Endothelial cell of umbilical vein (primary cell): ENCODE results near the gene FAM13B. TPM values are rescaled to one million over a fixed set of nuclear protein-coding genes. Genes with fewer than 3 reads are reported as not detected.

ENCODE experiments used
- BruUV-seq: library from RNA; stranded (reverse); fragments of 400-500 nt; replicated peaks from 2 replicates; lab custom pipeline; 2021; lab: Mats Ljungman, UMichigan
- CTCF ChIA-PET: fragments of 300-600, 350-600 bp; sonication (Branson Sonifier 250); formaldehyde crosslinking; loops from one replicate; lab custom pipeline; 2021; ENCODE audit warnings: antibody characterized with exemption, inconsistent platforms; lab: Charles Lee
- POLR2A ChIA-PET: fragments of 300-600, 350-600 bp; sonication (Branson Sonifier 250); formaldehyde crosslinking; loops from one replicate; lab custom pipeline; 2021; ENCODE audit warnings: antibody characterized with exemption, inconsistent platforms; lab: Charles Lee
- DNase-seq: peaks from one replicate; pipeline ENCODE4 v3.0.0-alpha.2; 2011; ENCODE audit warnings: low read depth, low spot score
- FAIRE-seq: peaks from 2 replicates; lab custom pipeline; 2011; peaks lifted over from hg19 to GRCh38; lab: Jason Lieb, UNC
- H2AFZ ChIP-seq: 2 replicates; pipeline ENCODE4 v1.6.0; 2012; ENCODE audit warnings: low read depth, low read length, control low read depth, inconsistent platforms
- H3K27ac ChIP-seq: 2 replicates; pipeline ENCODE4 v1.5.1; 2011; ENCODE audit warnings: low read depth, mild to moderate bottlenecking, control low read depth, low read length, moderate library complexity; ENCODE audit not compliant: insufficient read depth
- H3K27me3 ChIP-seq, 2 experiments: 2 replicates each; pipeline versions ENCODE4 v1.6.0 to v1.6.1; 2011; ENCODE audit warnings: low read length in 2 of 2, mixed read lengths in 1 of 2; ENCODE audit not compliant: control insufficient read depth in 2 of 2, insufficient read depth in 2 of 2
- H3K36me3 ChIP-seq, 2 experiments: 2 replicates in 1 of 2; 3 replicates in 1 of 2; pipeline ENCODE4 v1.5.1; 2011; ENCODE audit warnings: low read length in 2 of 2, mild to moderate bottlenecking in 1 of 2, moderate library complexity in 1 of 2; ENCODE audit not compliant: control insufficient read depth in 2 of 2, insufficient read depth in 2 of 2; ENCODE audit errors: extremely low read depth in 1 of 2
- H3K4me1 ChIP-seq: 3 replicates; pipeline ENCODE4 v1.5.1; 2011; ENCODE audit warnings: mild to moderate bottlenecking, low read length; ENCODE audit not compliant: control insufficient read depth, insufficient read depth; ENCODE audit errors: extremely low read depth
- H3K4me2 ChIP-seq: 2 replicates; pipeline ENCODE4 v1.6.1; 2011; ENCODE audit warnings: low read length, control low read depth, mixed read lengths; ENCODE audit not compliant: insufficient read depth
- H3K4me3 ChIP-seq, 3 experiments: fragments of 200-600 bp in 1 of 3; sonication (generic), shearing (Covaris generic) in 1 of 3; replicated peaks in 1 of 3; 2 replicates each; pipeline ENCODE4 v1.5.1; 2011 to 2016; ENCODE audit warnings: control low read depth in 3 of 3, low read length in 3 of 3, mild to moderate bottlenecking in 2 of 3, inconsistent platforms in 1 of 3, low read depth in 1 of 3, moderate library complexity in 1 of 3; ENCODE audit not compliant: insufficient read depth in 1 of 3
- H3K79me2 ChIP-seq: 2 replicates; pipeline ENCODE4 v1.6.0; 2012; ENCODE audit warnings: low read length, inconsistent platforms; ENCODE audit not compliant: control insufficient read depth, insufficient read depth
- H3K9ac ChIP-seq: replicated peaks from 2 replicates; pipeline ENCODE3; 2011; ENCODE audit warnings: low read length, control low read depth; ENCODE audit not compliant: insufficient read depth; ENCODE audit errors: extremely low read depth
- H3K9me1 ChIP-seq: replicated peaks from 3 replicates; pipeline ENCODE4 v1.6.0; 2011; ENCODE audit warnings: mild to moderate bottlenecking, low read length; ENCODE audit not compliant: control insufficient read depth, insufficient read depth; ENCODE audit errors: extremely low read depth
- H3K9me3 ChIP-seq: replicated peaks from 2 replicates; pipeline ENCODE4 v1.5.1; 2012; ENCODE audit warnings: low read length, inconsistent platforms; ENCODE audit not compliant: control insufficient read depth, insufficient read depth
- H4K20me1 ChIP-seq: replicated peaks from 2 replicates; pipeline ENCODE3; 2011; ENCODE audit warnings: mild to moderate bottlenecking, low read length; ENCODE audit not compliant: control insufficient read depth, insufficient read depth; ENCODE audit errors: extremely low read depth
- EZH2 ChIP-seq: IDR thresholded peaks from 2 replicates; pipeline ENCODE4 v1.6.1; 2012; ENCODE audit warnings: borderline replicate concordance, low read depth, mild to moderate bottlenecking, moderate library complexity, low read length, inconsistent platforms; ENCODE audit not compliant: severe bottlenecking
- FOS ChIP-seq: IDR thresholded peaks from 2 replicates; pipeline ENCODE4 v1.6.1; 2011; ENCODE audit warnings: mild to moderate bottlenecking, low read length, moderate library complexity, borderline replicate concordance; ENCODE audit not compliant: insufficient read depth
- MYC ChIP-seq: IDR thresholded peaks from one replicate; pipeline ENCODE4 v1.6.1; 2011; ENCODE audit warnings: mild to moderate bottlenecking, low read depth, low read length
- POLR2AphosphoS5 ChIP-seq: IDR thresholded peaks from 2 replicates; pipeline ENCODE4 v1.6.1; 2012; ENCODE audit warnings: low read depth, mild to moderate bottlenecking, control low read depth, low read length, moderate library complexity; ENCODE audit not compliant: insufficient read depth
- dilution Hi-C: fragments of 300-500 bp; cut with MboI; formaldehyde crosslinking; loops from one replicate; pipeline ENCODE4 v1.15.0; 2019; ENCODE audit warnings: low sequenced_read_pairs; ENCODE audit not compliant: extremely low pct_ligation_motif_present
- intact Hi-C: fragments of 100-400 bp; cut with micrococcal nuclease; formaldehyde crosslinking; loops from one replicate; pipeline ENCODE4 v1.10.0; 2022
- polyA plus RNA-seq, 4 experiments: library from polyadenylated mRNA; depleted of rRNA in 3 of 4; stranded (reverse) in 3 of 4; unstranded in 1 of 4; fragments of >200 nt; gene quantifications; 2 replicates each; pipeline versions ENCODE4 v1.2.1 to v1.2.3, GENCODE V29; 2011 to 2012; ENCODE audit warnings: missing spikeins in 1 of 4
- total RNA-seq: library from RNA; stranded (reverse); gene quantifications from 2 replicates; pipeline ENCODE4 v1.2.3, GENCODE V29; 2021
- TF ChIP-seq, protein P1 (sequence below): IDR thresholded peaks from 2 replicates; pipeline ENCODE4 v1.6.1; 2011; ENCODE audit not compliant: insufficient read depth, insufficient read length

FAM13B gene
- total and polyA plus RNA-seq, 2 donors (not counting 3 experiments of a cell fraction or from before 2014, with no cell fraction given): 8.7 to 25.4 TPM

DNA sequence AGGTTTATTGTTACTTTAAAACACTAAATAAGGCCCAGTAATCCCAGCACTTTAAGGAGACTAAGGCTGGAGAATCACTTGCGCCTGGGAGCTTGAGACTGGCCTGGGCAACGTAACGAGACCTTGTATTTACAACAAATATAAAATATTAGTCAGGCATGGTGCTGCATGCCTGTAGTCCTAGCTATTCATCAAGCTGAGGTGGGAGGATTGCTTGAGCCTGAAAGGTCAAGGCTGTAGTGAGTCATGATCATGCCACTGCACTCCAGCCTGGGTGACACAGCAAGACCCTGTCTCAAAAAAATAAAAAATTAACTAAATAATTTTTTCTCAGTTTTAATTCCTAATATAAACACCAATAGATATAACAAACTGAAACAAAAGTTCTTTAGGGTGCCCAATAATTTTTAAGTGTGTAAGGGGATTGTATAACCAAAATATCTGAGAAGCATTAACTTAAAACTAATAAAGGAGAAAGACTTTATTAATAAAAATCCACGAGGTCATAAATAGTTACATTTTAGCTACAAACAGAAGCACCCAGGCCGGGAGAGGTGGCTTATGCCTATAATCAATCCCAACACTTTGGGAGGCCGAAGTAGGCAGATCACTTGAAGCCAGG, 32.7 kb downstream of the FAM13B start:
- H3K4me1 ChIP-seq: peaks cover 8% of the 10 kb centered on the region
- intact Hi-C loops: no loop called here
- DNase-seq: peak; percentile 11
- no TSS peak for BruUV-seq
- no peaks in the 10 kb centered on the region for H4K20me1 ChIP-seq
- peak; percentile 20 for TF ChIP-seq FOS
- TF ChIP-seq EZH2: no peak
- TF ChIP-seq, protein P1, sequence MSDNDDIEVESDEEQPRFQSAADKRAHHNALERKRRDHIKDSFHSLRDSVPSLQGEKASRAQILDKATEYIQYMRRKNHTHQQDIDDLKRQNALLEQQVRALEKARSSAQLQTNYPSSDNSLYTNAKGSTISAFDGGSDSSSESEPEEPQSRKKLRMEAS: no peak
- TF ChIP-seq POLR2AphosphoS5: no peak
- no peak for FAIRE-seq
- dilution Hi-C loops: no loop called here
- CTCF ChIA-PET: interaction anchor here (1.0 to 2.4 kb wide), 3 partner anchors 36 to 221 kb away, joined by 3 to 5 read pairs (median 5); no protein-coding TSS in a partner anchor
- no peak overlapping the region for H3K27ac ChIP-seq
- peaks cover 0 to 5% of the 10 kb centered on the region in 2 experiments for H3K36me3 ChIP-seq
- H2AFZ ChIP-seq: no peak overlapping the region
- no peak overlapping the region for H3K4me2 ChIP-seq
- no peak overlapping the region for H3K4me3 ChIP-seq
- H3K27me3 ChIP-seq: no peaks in the 10 kb centered on the region
- POLR2A ChIA-PET: no interaction called here
- peaks cover 24% of the 10 kb centered on the region for H3K79me2 ChIP-seq
- no peaks in the 10 kb centered on the region for H3K9me1 ChIP-seq
- H3K9me3 ChIP-seq: no peaks in the 10 kb centered on the region
- H3K9ac ChIP-seq: no peak overlapping the region

DNA sequence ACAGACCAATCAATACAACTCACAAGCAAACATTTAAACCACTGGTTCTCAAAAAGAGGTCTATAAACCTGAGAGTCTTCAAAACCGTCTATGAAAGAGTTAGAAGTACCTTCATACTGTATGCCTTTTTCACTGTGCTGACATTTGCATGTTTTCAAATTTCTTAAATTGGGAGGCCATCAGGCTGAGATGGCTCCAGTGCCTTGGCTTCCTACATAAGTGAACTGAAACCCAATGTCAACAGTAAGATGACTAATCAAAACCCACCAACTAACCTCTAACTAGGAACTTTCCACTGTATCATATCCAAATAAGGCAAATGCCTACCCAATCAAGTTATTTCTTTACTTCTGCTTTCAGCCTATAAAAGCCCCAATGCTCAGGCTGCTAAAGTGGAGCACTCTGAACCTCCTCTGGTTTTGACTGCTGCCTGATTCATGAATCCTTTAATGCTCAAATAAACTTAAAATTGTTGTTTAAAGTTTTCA, 35.1 kb downstream of the FAM13B start:
- dilution Hi-C loops: no loop called here
- intact Hi-C loops: loop anchor here (5.0 kb wide), 1 partner anchor 110 kb away; the partner anchor contains the start of gene PKD2L2

More for the DNA sequence above, 35.1 kb downstream of the FAM13B start:
- ChIA-PET CTCF (interaction anchor here (1.5 to 1.7 kb wide), 2 partner anchors 10 to 219 kb away, joined by 4 to 9 read pairs; no protein-coding TSS in a partner anchor), POLR2A (no interaction called here)
- Histone ChIP-seq H3K4me3 (no peak overlapping the region), H2AFZ (no peak overlapping the region), H3K4me1 (peaks cover 16% of the 10 kb centered on the region), H3K79me2 (peaks cover 33% of the 10 kb centered on the region), H3K9ac (no peak overlapping the region), H3K9me3 (no peaks in the 10 kb centered on the region), H3K36me3 (peaks cover 0 to 2% of the 10 kb centered on the region in 2 experiments), H3K4me2 (no peak overlapping the region), H3K9me1 (no peaks in the 10 kb centered on the region), H4K20me1 (no peaks in the 10 kb centered on the region), H3K27me3 (no peaks in the 10 kb centered on the region), H3K27ac (no peak overlapping the region)
- FAIRE-seq: no peak
- peak; percentile 6 for DNase-seq
- no TSS peak for BruUV-seq
- TF ChIP-seq EZH2 (no peak), POLR2AphosphoS5 (no peak), MYC (no peak)
